Suprapubic skin (tissue), 4 donors: Measurements from ENCODE around the gene BAG5. TPM values are rescaled to one million over a fixed set of nuclear protein-coding genes. Genes with fewer than 3 reads are reported as not detected.
A peak's percentile ranks its signal among the peaks of the same experiment; 100 is the strongest.
"Not testable (repeated sequence)": the region's sequence is repeated elsewhere in the genome, so short reads cannot be mapped to it uniquely, and the experiment has no call there.

Experiments
- DNase-seq, 2 donors: peaks; one replicate each; pipeline ENCODE4 v3.0.0-alpha.2; 2019; ENCODE audit warnings: low spot score in 2 of 2
- H3K27ac ChIP-seq: fragments of 200-600 bp; sonication (generic); one replicate; pipeline ENCODE4 v1.5.1; 2019
- H3K27me3 ChIP-seq: fragments of 200-600 bp; sonication (generic); one replicate; pipeline ENCODE4 v1.5.1; 2019
- H3K36me3 ChIP-seq: fragments of 200-600 bp; sonication (generic); one replicate; pipeline ENCODE4 v1.5.1; 2019
- H3K4me1 ChIP-seq: fragments of 200-600 bp; sonication (generic); one replicate; pipeline ENCODE4 v1.5.1; 2019
- H3K4me3 ChIP-seq: fragments of 200-600 bp; sonication (generic); one replicate; pipeline ENCODE4 v1.5.1; 2019; ENCODE audit warnings: mild to moderate bottlenecking
- H3K9me3 ChIP-seq: fragments of 200-600 bp; sonication (generic); one replicate; pipeline ENCODE4 v1.5.1; 2019
- CTCF ChIP-seq, 2 donors: fragments of 200-600 bp in 1 of 2; fragments of 450-650 bp in 1 of 2; sonication (generic) in 1 of 2; IDR thresholded peaks; one replicate each; pipeline ENCODE4 v1.5.1; 2016 to 2019; ENCODE audit warnings: antibody characterized with exemption in 2 of 2, mild to moderate bottlenecking in 1 of 2, moderate library complexity in 1 of 2
- EP300 ChIP-seq: sonication (generic); formaldehyde crosslinking; IDR thresholded peaks from one replicate; pipeline ENCODE4 v1.6.1; 2017; ENCODE audit warnings: antibody characterized with exemption
- POLR2A ChIP-seq, 2 donors: fragments of 450-650 bp; IDR thresholded peaks; one replicate each; pipeline ENCODE4 v1.6.1; 2017; ENCODE audit warnings: antibody characterized with exemption in 2 of 2, mild to moderate bottlenecking in 2 of 2, moderate library complexity in 2 of 2
- POLR2AphosphoS5 ChIP-seq, 3 donors: sonication (generic); formaldehyde crosslinking; IDR thresholded peaks; one replicate each; pipeline ENCODE4 v1.6.1; 2017; ENCODE audit warnings: antibody characterized with exemption in 3 of 3
- WGBS: methylation state at CpG from one replicate; pipeline ENCODE4 v1.1.5; 2018; 5-methylcytosine and 5-hydroxymethylcytosine counted together
- total RNA-seq, 4 donors: library from RNA; depleted of rRNA; stranded (reverse); fragments of >200 nt; gene quantifications; one replicate each; pipeline ENCODE4 v1.1.0, GENCODE V29; 2016

BAG5 gene
- total RNA-seq: 10 to 100 TPM; 30.2 to 55.1 (median 39.9) TPM

- peaks cover 18% of the 10 kb centered on the region for H3K36me3 ChIP-seq
- H3K9me3 ChIP-seq: no peaks in the 10 kb centered on the region
- H3K4me1 ChIP-seq: peaks cover 66% of the 10 kb centered on the region
- H3K27ac ChIP-seq: peak within 1 kb of the TSS; percentile 99
- peak within 1 kb of the TSS; percentile 89 for H3K4me3 ChIP-seq
- no peaks in the 10 kb centered on the region for H3K27me3 ChIP-seq
- DNase-seq: peak in 1 of 2 donors; percentile 89
- TF ChIP-seq EP300 (no peak), POLR2A (IDR thresholded peaks at IDR 0.05) (peak in 1 of 2 donors; percentile 74), POLR2AphosphoS5 (IDR thresholded peaks at IDR 0.05) (peak; percentile 7 to 81 (median 74)), CTCF (IDR thresholded peaks at IDR 0.05) (no peak)
- WGBS: 0% methylated on average over 1 of the region's 109 CpGs
These were observed at the start of gene BAG5, which contains the start of gene COA8 for GRCh38 chr14:103562429-103563225. Gene BAG5 (minus strand): TSS chr14:103562657. CDS start chr14:103561164, 1,493 bp downstream. Gene COA8 (plus strand): TSS chr14:103562960. CDS start chr14:103563002, 42 bp downstream.

DNA sequence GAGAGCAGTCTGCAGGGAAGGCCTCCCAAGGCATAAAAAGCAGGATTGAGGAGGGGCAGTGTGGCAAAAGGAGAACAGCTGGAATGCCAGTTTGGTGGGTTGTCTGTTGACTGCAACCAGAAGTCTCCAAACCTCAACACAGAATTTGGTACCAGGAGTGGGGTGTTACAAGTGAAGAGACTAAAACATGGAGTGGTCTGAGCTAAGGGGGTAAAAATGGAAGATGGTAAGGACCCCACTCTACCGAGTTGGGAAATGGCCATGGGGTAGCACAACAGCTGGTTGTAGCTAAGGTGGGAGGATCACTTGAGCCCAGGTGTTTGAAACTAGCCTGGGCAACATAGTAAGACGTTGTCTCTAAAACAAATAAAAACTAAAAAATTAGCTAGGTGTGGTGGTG, 48.8 kb upstream of the BAG5 start:
- no peak for TF ChIP-seq POLR2A (IDR thresholded peaks at IDR 0.05)
- no peak for TF ChIP-seq EP300
- no peak for TF ChIP-seq POLR2AphosphoS5 (IDR thresholded peaks at IDR 0.05)
- no peak for TF ChIP-seq CTCF (IDR thresholded peaks at IDR 0.05)
- DNase-seq: no peak
- peaks cover 18% of the 10 kb centered on the region for H3K4me1 ChIP-seq
- no peak overlapping the region for H3K4me3 ChIP-seq
- H3K9me3 ChIP-seq: no peaks in the 10 kb centered on the region
- H3K27me3 ChIP-seq: no peaks in the 10 kb centered on the region
- H3K27ac ChIP-seq: no peak overlapping the region
- no peaks in the 10 kb centered on the region for H3K36me3 ChIP-seq
- 89% methylated on average over 2 of the region's 2 CpGs for WGBS

DNA sequence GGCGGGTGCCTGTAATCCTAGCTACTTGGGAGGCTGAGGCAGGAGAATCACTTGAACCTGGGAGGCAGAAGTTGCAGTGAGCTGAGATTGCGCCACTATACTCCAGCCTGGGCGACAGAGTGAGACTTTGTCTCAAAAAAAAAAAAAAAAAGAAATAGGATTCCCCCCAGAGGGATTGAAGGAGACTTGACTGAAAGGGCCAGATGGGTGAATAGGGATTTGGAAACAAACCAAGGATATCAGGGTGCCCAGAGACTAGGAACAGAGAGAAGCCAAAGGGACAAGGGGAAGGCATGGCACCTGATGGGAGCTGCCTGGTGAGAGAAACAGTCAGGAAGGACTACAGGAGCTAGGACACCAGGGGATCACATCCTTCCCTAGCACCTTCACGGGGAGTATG, 46.6 kb upstream of the BAG5 start:
- whole genome bisulfite sequencing: 94% methylated on average over 4 of the region's 4 CpGs
- DNase-seq, H3K36me3 ChIP-seq, H3K27me3 ChIP-seq, H3K9me3 ChIP-seq, H3K27ac ChIP-seq, H3K4me3 ChIP-seq: not testable (repeated sequence)
- H3K4me1 ChIP-seq: peaks cover 18% of the 10 kb centered on the region

DNA sequence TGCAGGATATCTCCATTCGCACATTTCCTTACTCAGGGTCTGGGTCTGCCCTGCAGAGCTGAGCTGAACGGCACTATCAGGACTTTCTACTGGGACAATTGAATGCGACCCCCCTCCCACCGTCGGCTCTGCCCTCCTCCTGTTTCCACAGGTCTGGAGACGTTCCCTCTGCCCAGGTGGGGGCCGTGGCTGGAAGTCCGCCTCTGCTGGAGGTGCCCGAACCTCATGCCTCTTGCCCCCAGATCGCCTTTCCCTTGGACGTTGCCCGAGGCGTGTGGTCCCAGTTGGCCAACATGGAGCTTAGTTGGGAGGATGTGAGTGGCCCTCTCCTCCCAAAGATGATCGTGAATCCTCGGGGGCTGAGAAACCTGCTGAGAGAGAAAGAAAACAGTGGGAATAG, 45.4 kb upstream of the BAG5 start:
- no peaks in the 10 kb centered on the region for H3K9me3 ChIP-seq
- no peaks in the 10 kb centered on the region for H3K27me3 ChIP-seq
- no peak overlapping the region for H3K27ac ChIP-seq
- H3K36me3 ChIP-seq: no peaks in the 10 kb centered on the region
- 65% methylated on average over 13 of the region's 15 CpGs for WGBS
- peak overlapping the region; percentile 38 for H3K4me3 ChIP-seq
- H3K4me1 ChIP-seq: peaks cover 18% of the 10 kb centered on the region
- no peak for DNase-seq
- TF ChIP-seq POLR2A (IDR thresholded peaks at IDR 0.05) (no peak), EP300 (no peak), CTCF (IDR thresholded peaks at IDR 0.05) (no peak), POLR2AphosphoS5 (IDR thresholded peaks at IDR 0.05) (no peak)

- H3K4me1 ChIP-seq: peaks cover 18% of the 10 kb centered on the region
- H3K9me3 ChIP-seq: no peaks in the 10 kb centered on the region
- H3K4me3 ChIP-seq: peak overlapping the region; percentile 38
- no peaks in the 10 kb centered on the region for H3K27me3 ChIP-seq
- DNase-seq: peak; percentile 86 to 87
- no peaks in the 10 kb centered on the region for H3K36me3 ChIP-seq
- no peak for TF ChIP-seq POLR2A (IDR thresholded peaks at IDR 0.05)
- no peak for TF ChIP-seq EP300
- peak in 1 of 3 donors; percentile 51 for TF ChIP-seq POLR2AphosphoS5 (IDR thresholded peaks at IDR 0.05)
- peak in 1 of 2 donors; percentile 8 for TF ChIP-seq CTCF (IDR thresholded peaks at IDR 0.05)
- H3K27ac ChIP-seq: no peak overlapping the region
- 3% methylated on average over 23 of the region's 25 CpGs for WGBS
These were observed 44.7 kb upstream of the BAG5 start for GRCh38 chr14:103606963-103607668.
